ENCODE results near the gene TNFRSF14.
A peak's percentile ranks its signal among the peaks of the same experiment; 100 is the strongest.

GRCh38 chr1:2586154-2587070, 30.2 kb downstream of the TNFRSF14 start, which contains the start of gene PRXL2B:
- no peak for TF ChIP-seq ARNT (IDR thresholded peaks at IDR 0.05)
- no peak for TF ChIP-seq TARDBP (IDR thresholded peaks at IDR 0.05)
- no peak for TF ChIP-seq FOXK2 (IDR thresholded peaks at IDR 0.05)
- no peak for TF ChIP-seq ELF4 (IDR thresholded peaks at IDR 0.05)
- no peak for TF ChIP-seq FOXA1 (IDR thresholded peaks at IDR 0.05)
- TF ChIP-seq LEF1 (IDR thresholded peaks at IDR 0.05; ENCODE audit: borderline replicate concordance): no peak
- TF ChIP-seq FOXM1 (IDR thresholded peaks at IDR 0.05; ENCODE audit: borderline replicate concordance): no peak
- peak; percentile 71; the same call in 1 of the 2 replicates for TF ChIP-seq SP1 (IDR thresholded peaks at IDR 0.05)
- TF ChIP-seq SUZ12 (IDR thresholded peaks at IDR 0.05): no peak
- TF ChIP-seq BHLHE40 (IDR thresholded peaks at IDR 0.05; ENCODE audit: borderline replicate concordance): no peak
- peak; percentile 57; the same call in 1 of the 2 replicates for TF ChIP-seq HDGF (IDR thresholded peaks at IDR 0.05; ENCODE audit: borderline replicate concordance)
